ENCODE results near the gene OGA.

The OGA gene

GRCh38 chr10:101840102-101840684, 21.9 kb upstream of the OGA start:
- no peak for ATAC-seq
- TF ChIP-seq TSHZ2 (CRISPR knock-in tag; IDR thresholded peaks at IDR 0.05) = no peak
- TF ChIP-seq ZNF70 (CRISPR knock-in tag; IDR thresholded peaks at IDR 0.05) = no peak
- no peak for TF ChIP-seq GLIS3 (CRISPR knock-in tag; IDR thresholded peaks at IDR 0.05)
- TF ChIP-seq TOX (CRISPR knock-in tag; IDR thresholded peaks at IDR 0.05; ENCODE audit: borderline replicate concordance) = no peak
- no peak for TF ChIP-seq BACH2 (CRISPR knock-in tag; IDR thresholded peaks at IDR 0.05; ENCODE audit: borderline replicate concordance)
- no peak for TF ChIP-seq CSDC2 (CRISPR knock-in tag; IDR thresholded peaks at IDR 0.05)
- TF ChIP-seq OSR1 (CRISPR knock-in tag; IDR thresholded peaks at IDR 0.05) = no peak
- no peak for TF ChIP-seq ISL1 (CRISPR knock-in tag; IDR thresholded peaks at IDR 0.05)

- peak; percentile 13; the same call in 1 of the 3 replicates for ATAC-seq
These were observed 21.3 kb upstream of the OGA start for GRCh38 chr10:101839416-101840063.

More at GRCh38 chr10:101839416-101840063, 21.3 kb upstream of the OGA start:
- no peak for TF ChIP-seq TSHZ2 (CRISPR knock-in tag; IDR thresholded peaks at IDR 0.05)
- TF ChIP-seq POU6F1 (CRISPR knock-in tag; IDR thresholded peaks at IDR 0.05; ENCODE audit: borderline replicate concordance, low read depth) = no peak
- TF ChIP-seq ZC3H10 (CRISPR knock-in tag; IDR thresholded peaks at IDR 0.05) = no peak
- TF ChIP-seq ARNTL (CRISPR knock-in tag; IDR thresholded peaks at IDR 0.05; ENCODE audit: borderline replicate concordance, low read depth) = no peak
- TF ChIP-seq TCF4 (CRISPR knock-in tag; IDR thresholded peaks at IDR 0.05; ENCODE audit: borderline replicate concordance) = no peak
- TF ChIP-seq SNAI2 (CRISPR knock-in tag; IDR thresholded peaks at IDR 0.05) = no peak
- TF ChIP-seq ZNF565 (CRISPR knock-in tag; conservative IDR thresholded peaks at IDR 0.05; ENCODE audit: low read depth) = no peak
- no peak for TF ChIP-seq PPARA (CRISPR knock-in tag; IDR thresholded peaks at IDR 0.05; ENCODE audit: borderline replicate concordance)
- no peak for TF ChIP-seq CREB5 (CRISPR knock-in tag; IDR thresholded peaks at IDR 0.05; ENCODE audit: low read depth)
- no peak for TF ChIP-seq ZFP3 (CRISPR knock-in tag; IDR thresholded peaks at IDR 0.05)
- no peak for TF ChIP-seq ESRRG (CRISPR knock-in tag; IDR thresholded peaks at IDR 0.05)
- no peak for TF ChIP-seq ISL1 (CRISPR knock-in tag; IDR thresholded peaks at IDR 0.05)
